HG02973 (cell line): ENCODE data around the gene PPP1R3A.

Experiments used
- ATAC-seq: cut with Tn5 transposase; IDR thresholded peaks from one replicate; pipeline ENCODE4 v1.9.1; 2021; ENCODE audit warnings: moderate library complexity; ENCODE audit not compliant: unreplicated experiment

PPP1R3A gene

DNA sequence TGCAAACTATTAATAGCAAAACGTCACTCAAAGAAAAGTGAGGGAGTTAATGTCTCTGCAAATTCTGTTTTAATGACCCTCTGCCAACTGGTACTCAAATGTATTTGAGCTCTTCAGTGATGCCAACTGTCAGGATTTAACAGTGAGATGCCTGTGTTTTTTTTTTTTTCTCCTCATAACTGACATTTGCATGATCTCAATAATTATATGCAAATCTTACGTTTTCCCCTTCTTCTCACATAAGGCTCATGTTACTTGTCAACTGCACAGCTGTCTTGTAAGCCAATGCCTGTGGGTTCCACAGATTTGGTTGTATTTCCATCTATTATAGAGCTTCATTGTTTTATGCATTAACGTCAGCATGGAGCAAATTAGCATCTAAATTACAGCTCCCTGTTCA, 38.2 kb downstream of the PPP1R3A start:
- no peak for ATAC-seq

DNA sequence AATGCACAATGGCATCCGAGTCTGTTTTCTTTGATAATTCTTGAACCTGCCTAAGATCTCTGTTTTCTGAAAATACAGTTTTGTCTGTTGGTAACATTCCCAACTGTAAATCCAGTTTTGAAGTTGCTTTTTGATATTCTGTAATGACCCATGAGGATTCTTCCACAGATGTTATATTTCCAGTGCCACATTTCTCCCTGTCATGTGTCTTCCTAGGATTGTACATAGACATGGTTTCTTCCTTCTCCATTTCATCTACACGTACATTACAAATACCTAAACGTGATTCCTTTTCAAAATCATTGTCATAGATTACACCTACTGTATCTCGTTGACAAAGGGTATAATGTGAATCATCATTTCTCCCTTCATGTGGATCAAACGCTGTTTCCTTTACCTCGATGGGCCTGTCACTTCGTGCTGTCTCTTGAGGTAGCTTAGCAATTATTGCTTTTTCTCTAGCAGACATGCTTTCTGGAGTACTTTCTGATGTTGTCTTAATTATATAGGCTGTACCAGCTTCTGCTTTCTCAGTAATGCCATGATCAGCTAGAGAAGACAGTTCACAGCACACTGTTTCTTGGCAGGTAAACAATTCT, 40.3 kb downstream of the PPP1R3A start:
- no peak for ATAC-seq

DNA sequence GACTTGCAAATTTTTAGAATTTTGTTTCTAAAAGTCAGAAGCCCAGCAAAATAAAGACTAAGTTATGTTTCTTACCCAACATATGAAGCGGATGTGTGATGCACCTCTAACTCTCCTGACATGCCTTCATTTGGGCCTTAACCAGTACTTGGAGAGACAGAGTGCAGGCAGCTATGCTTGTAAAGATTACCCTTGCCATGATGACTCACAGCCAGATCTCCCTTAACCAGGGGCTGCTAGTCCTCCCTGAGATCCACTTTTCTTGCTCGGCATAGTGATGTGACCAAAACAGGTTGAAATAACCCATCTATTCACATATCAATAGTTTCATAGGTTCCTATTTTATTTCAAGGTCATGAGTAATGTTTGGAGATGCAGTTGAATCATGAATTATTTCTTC, 43.6 kb downstream of the PPP1R3A start:
- no peak for ATAC-seq

DNA sequence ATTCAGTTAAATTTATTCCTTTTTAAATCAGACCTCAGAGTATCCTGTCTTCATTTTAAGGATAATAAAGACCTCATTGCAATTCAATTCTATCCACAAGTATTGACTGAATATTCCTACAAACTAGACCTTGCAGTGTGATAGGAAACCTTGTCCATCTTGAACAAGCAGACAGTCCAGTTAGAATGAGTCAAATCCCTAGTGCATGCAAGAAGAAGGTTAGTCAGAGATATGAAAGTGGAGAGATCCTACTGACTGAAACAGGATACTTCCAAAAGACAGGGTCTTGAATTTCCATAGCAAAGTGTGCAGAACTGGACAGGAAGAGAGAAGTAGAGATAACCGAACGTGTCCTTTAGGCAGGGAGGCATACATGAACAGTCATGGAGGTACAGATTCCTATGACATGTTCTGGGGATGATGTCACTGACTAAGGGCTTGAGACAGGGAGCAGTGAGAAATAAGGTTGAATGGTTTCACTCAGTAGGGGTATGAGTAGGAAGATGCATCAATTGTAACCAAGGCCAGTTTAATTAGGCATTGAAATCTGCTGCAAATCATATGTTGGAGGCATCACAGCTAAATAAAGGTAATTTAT, 45.2 kb downstream of the PPP1R3A start:
- ATAC-seq: no peak

DNA sequence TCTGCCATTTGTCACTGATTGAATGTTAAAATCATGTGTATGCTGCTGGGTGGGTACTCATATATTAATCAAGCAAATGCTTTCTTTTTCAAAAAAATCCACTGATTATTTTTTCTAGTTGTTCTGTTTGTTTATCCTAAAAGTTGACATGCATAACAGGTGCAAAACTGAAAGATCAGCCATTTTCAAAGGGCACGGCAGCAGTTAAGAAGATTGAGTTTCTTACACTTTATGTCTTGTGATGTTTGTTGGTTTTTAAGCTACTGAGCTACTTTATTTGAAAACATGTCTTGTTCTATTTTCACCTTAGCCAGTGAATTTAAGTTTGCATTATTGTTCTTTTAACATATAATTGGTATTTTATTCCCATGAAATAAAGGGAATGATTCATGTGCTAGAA, 45.8 kb downstream of the PPP1R3A start:
- no peak for ATAC-seq

DNA sequence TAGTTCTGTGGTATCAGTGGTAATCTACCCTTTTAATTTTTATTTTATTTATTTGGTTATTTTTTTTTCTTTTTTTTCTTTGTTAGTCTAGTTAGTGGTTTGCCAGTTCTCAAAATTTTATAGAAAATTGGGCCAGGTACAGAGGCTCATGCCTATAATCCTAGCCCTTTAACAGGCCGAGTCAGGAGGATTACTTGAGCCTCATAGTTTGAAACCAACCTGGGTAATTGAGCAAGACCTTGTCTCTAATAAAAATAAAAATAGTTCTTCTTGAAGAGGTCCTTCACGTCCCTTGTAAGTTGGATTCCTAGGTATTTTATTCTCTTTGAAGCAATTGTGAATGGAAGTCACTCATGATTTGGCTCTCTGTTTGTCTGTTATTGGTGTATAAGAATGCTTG, 51.5 kb downstream of the PPP1R3A start:
- ATAC-seq: no peak

DNA sequence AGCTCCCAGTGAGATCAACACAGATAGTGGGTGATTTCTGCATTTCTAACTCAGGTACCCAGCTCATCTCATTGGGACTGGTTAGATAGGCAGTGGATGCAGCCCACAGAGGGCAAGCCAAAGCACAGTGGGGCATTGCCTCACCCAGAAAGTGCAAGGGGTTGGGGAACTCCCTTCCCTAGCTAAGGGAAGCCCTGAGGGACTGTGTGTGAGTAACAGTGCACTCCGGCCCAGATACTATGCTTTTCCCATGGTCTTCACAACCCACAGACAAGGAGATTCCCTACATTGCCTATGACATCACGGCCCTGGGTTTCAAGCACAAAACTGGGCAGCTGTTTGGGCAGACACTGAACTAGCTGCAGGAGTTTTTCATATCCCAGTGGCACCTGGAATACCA, 62.8 kb downstream of the PPP1R3A start:
- ATAC-seq: no peak

DNA sequence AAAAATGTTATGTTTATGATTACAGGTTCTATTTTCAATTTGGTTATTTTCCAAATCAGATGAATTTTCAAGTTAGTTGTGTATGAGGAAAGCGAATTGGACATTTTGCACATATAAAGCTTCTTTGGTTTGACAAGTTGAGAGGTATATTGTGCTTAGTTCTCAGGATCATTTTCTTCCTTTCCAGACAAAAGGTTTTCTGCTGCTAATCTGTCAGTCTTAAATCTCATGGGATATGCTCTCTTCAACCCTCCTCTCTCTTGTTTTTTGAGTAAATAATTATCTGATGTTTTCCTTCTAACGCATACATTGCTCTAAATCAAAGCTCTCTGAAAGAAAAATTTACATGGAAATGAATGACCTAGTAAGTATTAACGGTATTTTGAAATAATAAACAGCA, 77.9 kb downstream of the PPP1R3A start:
- no peak for ATAC-seq

DNA sequence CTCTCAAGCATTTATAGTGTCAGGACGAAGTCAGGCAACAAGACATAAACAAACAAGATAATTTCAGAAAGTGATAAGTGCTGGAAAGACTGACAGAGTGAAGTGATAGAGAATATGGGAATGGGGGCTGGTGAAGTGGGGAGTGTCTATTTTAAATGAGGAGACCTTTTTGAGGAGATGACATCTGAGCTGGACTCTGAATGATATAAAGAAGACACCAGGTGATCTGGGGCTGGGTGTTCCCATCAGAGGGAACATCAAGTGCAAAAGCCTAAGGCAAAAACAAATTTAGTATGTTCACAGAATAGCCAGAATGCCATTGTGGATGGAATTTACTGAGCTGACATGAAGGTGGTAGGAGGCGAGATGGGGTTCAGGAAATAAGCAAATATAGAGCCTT, 83.4 kb downstream of the PPP1R3A start:
- no peak for ATAC-seq

DNA sequence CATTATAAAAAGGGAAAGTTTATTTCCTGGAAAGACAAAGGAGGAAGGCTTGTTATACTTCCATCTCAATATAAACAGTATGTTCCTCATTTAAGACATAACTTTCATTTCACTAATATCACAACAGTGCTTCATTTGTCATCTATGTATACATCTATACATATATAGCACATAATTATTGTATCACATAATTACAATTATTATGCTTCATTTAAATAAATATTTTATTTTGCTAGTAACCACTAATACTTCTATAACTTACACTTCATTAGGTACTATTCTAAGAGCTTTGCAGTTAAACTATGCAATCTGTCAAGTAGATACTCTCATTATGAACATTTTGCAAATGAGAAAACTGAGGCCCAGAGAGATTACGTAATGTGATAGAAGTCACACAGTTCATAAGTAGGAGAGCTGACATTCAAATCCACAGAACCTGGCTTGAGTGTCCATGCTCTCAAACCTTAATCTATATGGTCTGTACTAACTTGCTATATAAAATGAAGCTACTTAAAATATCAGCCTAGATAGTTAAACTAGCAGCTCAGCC, 86.5 kb downstream of the PPP1R3A start:
- no peak for ATAC-seq

DNA sequence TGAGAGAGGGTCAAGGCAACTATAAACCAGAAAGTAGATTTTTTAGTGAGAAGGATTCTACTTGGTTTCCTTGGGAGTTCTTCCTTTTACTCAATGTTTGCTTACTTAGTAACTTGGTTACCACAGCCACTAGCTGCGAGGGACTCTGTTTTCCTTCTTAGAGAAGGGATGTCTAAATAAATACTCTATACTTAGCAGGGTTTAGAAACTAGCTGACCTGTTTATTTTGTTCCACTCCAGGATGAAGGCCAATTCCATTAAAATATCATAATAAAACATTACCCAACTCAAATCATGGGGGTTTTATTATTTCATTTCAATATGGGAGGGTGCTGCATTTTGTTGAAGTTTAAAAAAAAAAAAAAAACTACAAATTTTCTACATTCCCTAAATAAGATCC, 87.3 kb downstream of the PPP1R3A start:
- no peak for ATAC-seq

DNA sequence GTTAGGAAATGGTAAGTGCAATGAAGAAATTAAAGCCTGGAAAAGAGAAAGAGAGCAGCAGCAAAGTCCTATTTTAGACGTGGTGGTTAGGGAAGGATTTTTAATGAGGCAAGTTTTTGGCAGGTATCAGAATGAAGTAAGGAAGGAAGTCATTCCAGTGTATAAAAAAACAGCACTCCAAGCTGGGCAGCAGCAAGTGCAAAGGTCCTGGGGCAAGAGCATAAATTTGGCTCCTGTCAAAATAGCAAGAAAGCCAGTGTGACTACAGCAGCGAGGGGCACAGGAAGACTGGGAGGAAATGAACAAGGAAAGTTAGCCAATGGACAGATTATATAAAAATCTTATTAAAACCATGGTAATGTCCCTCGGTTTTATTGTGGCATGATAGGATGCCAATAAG, 90.2 kb downstream of the PPP1R3A start:
- no peak for ATAC-seq
